Middle frontal gyrus (tissue), 1 donor: Measurements from ENCODE around the gene WWP2.

ENCODE experiments used
- DNase-seq: peaks from one replicate; pipeline ENCODE4 v3.0.0-alpha.2; 2015; ENCODE audit warnings: low spot score; ENCODE audit errors: extremely low spot score

The WWP2 gene

DNA sequence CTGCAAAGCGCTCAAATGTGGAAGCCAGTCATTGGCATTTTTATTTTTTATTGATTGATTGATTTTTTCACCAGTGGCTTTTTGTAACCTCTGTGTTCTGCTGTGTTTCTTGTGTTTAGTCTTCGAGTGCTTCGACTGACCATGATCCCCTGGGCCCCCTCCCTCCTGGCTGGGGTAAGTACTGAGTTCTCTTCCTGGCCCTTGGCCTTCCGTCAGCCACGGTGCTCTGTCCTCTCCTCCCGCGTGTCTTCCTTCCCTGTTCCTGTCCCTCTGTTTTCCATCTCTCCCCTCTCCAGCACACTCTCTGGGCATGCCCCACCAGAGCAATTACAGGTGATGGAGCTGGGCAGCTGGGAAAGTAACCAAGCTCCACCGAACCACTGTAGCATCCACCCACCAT, 163.2 kb downstream of the WWP2 start:
- DNase-seq, result no peak

DNA sequence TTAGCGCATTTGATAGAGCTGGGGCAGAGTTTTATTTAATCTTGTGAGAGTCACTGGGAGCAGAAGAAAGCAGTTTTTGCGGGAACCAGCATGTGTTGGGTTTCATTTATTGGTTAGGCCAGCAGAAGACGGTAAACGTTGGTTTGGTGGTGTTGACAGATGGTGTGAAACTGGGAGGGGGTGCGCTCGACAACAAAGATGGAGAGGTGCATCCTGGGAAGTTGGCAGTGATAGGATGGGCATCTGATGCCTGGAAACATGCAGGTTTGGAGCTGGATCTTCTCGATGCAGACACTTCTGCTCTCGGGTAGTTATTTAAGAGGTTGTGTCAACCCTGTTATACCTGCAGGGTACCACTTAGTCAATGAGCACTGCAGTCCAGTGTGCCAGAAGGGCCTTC, 164.1 kb downstream of the WWP2 start:
- no peak for DNase-seq

DNA sequence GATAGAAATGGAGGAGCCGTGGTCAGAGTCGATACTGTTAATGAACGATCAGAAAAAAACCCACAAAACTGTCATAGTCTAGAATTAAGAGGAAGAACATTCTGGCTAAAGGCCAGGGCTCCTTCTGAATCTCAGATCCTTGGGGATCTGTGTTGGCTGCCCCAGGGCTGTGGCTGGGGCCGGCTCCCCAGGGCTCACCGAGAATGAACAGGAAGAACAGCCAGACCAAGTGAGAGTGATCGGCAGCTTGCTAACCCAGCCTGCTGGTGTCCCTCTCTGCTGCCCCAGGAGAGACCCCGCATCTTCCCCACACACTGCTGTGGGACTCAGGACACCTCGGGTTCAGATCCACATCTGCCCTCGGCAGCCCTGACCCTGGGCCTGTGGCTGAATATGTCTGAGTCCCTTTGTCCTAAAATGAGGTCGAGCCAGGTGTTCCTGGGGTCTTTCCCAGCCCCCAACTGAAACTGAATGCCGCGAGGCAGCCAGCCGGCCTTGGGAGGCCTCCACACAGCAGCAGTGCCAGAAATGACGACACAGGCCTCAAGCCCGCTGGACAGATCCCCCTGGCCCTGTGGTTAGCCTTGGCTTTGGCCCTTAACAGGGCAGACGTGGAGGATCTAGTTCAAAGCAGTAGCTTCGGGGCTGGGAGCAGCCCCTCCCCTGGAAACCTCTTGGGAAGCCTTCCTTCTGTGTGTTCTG, 165.1 kb downstream of the WWP2 start:
- DNase-seq, result no peak

DNA sequence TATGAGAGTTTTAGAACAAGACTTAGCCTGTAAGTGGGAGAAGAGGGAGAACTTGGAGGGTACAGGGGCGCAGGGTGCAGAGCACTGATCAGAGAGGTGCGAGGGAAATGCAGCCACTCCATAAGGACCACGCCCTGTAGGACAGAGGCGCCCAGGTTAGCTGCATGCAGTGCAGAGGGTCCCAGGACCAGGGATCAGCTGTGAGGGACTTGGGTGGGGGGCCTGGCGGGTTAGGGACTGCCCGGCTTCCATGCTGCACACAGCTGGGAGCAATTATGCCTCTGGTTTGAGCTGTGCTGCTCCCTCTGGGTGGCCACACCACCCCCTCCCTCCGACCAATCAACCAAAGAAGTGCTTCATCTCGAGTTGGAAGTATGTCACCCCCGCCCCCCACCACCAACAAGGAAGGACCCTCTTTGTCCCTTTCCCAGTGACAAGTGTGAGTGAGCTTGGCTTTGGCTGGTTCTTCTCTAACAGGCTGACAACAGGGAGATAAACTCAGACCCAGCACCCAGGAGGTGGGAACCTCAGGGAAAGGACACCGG, 166.8 kb downstream of the WWP2 start:
- DNase-seq, result no peak

DNA sequence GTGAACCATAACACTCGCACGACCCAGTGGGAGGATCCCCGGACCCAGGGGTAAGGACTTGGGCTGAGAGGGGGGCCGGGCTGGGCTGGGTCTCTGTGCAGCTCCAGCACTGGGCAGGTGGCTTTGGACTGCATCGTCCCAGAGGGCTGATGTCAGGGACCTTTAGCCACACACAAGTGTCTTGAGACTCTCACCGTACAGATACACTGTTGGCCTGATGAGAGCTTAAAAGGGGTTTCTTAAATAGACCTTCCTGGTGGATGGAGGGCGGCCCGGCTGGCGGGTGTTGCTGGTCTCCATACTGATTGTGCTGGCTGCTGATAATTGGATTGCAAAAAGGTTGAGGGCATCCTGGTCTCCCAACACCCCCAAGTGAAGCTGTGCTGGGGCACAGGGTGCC, 167.3 kb downstream of the WWP2 start:
- DNase-seq, result no peak

DNA sequence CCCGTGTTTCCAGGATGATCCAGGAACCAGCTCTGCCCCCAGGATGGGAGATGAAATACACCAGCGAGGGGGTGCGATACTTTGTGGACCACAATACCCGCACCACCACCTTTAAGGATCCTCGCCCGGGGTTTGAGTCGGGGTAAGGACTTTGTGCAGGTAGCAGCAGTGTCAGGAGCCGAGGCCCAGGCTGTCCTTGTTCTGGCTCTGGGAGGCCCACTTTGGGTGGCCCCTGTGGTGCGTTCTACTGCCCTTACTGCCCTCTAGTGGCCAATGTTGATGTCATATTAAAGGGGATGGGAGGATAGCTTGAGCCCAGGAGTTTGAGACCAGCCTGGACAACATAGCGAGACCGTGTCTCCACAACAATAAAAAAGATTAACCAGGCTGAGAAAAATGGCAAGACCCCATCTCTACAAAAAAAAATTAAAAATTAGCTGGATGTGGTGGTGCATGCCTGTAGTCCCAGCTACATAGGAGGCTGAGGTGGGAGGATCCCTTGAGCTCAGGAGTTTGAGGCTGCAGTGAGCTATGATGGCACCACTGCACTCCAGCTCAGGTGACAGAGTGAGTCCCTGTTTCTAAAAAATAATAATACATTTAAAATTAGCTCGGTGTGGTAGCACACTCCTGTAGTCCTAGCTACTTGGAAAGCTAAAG, 168.1 kb downstream of the WWP2 start:
- no peak for DNase-seq

DNA sequence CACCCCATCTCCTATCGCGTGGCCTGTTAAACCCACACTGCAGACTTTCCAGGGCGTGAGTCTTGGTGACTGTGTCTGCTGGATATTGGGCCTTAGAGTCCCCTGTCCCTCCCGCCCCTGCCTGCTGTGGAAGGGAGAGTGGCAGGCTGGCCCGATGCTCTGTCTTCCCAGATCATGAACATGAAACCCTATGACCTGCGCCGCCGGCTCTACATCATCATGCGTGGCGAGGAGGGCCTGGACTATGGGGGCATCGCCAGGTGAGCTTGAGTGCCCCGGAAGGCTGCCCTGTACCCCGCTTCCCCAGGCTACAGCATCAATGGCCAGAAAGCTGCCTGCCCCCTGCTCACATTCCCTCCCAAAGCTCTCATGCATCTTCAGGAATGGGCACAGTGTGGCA, 169.5 kb downstream of the WWP2 start:
- DNase-seq, result no peak

DNA sequence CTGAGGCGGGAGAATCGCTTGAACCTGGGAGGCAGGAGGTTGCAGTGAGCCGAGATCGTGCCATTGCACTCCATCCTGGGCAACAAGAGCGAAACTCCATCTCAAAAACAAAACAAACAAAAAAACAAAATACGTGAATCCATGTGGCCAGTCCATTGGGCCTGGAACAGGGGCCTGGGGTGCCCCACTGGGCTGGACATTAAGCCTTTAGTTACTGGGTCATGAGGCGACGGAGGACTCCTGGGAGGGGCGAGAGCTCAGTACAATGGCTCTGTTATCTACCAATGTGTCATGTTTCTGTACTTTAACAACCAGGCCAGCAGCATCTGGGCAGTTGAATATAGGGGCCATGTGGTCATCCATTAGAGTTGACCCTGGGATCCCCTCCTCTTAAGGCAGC, 170.1 kb downstream of the WWP2 start:
- no peak for DNase-seq

DNA sequence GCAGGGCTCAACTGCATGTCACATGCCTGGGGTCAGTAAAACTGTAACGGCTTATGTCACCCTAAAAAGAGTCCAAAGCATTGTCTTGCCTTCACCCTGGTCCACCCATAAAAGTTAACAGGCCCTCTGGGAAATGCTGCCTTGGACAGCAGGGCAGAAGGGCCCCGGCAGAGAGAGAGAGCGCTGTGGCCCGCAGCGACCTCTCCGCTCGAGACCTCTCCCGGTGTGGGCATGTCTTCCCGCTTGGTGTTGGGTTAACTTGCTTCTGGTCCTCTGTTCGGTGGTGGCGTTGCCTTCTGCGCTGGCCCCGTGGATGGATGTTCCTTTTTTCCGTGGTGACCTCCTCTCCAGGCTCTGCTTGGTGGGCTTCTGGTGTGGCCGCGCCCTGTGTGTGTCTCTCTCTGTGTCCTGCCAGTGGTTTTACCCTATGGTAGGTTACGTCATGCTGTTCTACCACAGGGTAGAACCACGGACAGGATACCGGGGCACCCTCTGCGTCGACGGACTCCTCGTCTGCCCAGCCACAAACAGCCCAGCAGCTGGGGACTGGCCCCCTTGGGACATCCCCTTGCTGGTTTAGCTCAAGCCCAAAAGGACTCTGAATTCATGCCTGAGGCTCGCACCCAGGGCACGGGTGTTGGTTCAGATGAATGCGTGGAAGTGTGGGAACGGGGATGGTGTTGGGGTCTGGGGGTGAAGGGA, 170.7 kb downstream of the WWP2 start:
- DNase-seq, result no peak

DNA sequence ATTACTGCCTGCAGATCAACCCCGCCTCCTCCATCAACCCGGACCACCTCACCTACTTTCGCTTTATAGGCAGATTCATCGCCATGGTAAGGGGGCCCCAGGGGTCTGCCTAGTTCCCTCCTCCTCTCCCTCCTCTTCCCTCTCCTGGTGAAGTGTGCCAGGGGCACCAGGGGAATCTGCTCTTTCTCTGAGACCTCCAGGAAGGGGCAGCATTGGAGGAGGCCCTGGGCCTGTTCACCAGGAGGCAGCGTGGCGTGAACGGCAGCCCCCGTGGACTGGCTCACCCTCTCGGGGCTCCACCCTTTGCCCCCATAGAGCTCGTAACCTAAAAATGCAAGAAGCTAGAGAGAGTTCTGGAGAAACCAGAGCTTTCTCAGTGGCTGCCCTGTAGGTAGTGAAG, 171.9 kb downstream of the WWP2 start:
- DNase-seq, result no peak

DNA sequence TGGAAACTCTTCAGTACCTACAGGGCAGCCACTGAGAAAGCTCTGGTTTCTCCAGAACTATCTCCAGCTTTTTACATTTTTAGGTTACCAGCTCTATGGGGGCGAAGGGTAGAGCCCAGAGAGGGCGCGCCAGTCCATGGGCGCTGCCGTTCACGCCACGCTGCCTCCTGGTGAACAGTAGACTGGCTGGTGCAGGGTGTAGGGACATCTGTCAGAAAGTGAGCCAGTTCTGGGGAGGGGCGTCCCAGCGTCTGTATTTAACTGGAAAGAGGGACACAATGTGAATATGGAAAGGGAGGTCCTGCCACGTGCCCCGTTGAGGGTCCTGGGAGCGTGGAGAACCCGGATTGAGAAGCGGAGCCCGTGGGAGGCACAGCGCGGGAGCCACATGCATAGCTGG, 172.6 kb downstream of the WWP2 start:
- no peak for DNase-seq

DNA sequence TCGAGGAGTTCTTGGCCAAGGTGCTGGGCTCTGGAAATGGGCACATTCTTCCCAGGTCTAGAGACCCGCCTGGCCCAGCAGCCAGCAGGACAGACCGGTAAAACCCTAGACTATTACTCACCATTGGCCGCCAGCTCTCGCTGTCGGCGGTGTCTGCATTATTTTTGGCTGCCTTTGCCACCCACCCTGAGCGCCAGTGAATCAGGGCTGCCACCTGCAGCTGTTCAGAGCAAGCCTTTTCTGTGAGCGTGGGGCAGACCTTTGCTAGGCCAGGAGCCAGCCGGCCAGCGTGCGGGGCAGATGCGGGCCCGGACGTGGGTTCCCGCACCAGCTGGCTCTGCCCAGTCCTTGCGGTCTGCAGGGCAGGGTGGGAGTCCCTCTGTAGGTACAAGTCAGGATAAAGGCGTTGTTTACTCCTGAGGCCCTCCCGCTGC, 173.2 kb downstream of the WWP2 start:
- no peak for DNase-seq

DNA sequence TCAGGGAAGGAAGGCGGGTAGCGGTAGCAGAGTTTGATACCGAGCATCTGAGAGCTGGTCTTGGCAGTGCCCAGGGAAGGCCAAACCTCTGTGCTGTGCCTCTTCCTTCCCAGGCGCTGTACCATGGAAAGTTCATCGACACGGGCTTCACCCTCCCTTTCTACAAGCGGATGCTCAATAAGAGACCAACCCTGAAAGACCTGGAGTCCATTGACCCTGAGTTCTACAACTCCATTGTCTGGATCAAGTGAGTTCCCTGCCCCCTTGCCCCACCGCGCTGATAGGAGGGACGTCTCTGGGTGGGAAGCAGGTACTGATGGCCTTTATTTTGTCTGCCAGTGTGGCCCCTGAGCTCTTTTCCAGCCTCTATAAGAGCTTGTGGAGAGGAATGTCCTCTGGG, 173.6 kb downstream of the WWP2 start:
- no peak for DNase-seq

DNA sequence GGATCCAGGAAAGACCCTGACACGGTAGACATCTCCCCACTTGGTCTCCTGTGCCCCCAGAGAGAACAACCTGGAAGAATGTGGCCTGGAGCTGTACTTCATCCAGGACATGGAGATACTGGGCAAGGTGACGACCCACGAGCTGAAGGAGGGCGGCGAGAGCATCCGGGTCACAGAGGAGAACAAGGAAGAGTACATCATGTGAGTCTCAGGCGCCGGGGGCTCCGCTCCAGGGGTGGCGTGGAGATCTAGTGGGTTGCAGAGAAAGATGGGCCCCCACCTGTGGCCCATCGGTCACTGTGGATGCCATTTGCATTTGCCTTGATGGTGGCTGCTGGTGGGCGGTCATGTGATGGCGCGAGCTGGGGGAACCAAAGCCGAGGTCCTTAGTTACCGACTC, 174.1 kb downstream of the WWP2 start:
- no peak for DNase-seq

DNA sequence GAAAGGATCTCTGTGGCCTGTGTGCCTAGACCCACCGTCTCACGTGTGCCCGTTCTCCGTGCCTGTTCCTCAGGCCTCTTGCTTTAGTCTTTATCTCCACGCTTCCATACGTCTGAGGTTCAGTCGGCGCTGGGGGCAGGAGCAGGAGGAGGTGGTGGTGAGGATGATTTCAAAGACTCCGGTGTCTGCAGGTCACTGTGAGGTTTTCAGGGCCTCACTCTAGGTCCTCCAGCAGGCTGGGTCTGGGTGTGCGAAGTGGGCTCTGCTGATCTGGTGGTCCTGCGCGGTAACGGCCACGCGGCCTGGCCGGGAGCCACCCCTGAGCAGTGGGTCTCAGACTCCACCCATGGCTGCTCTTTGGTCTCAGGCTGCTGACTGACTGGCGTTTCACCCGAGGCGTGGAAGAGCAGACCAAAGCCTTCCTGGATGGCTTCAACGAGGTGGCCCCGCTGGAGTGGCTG, 174.6 kb downstream of the WWP2 start:
- DNase-seq, result no peak

DNA sequence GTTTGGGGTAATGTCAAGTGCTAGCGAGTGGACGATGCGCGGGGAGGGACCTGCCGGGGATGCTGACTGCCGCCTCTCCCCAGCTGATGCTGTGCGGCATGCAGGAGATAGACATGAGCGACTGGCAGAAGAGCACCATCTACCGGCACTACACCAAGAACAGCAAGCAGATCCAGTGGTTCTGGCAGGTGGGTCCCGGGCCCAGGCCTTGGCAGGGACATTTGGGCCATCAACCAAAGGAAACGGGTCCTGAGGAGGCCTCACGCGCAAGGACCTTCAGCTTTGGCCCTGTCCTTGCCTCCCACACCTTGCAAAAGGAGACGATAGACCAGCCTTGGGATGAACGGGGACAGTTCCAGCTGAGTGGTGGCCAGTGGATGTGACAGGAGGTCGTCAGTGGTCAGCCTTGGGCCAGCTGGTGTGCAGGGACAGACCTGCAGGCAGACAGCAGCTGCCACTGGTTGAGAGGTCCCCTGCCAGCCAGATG, 175.4 kb downstream of the WWP2 start:
- DNase-seq, result no peak

DNA sequence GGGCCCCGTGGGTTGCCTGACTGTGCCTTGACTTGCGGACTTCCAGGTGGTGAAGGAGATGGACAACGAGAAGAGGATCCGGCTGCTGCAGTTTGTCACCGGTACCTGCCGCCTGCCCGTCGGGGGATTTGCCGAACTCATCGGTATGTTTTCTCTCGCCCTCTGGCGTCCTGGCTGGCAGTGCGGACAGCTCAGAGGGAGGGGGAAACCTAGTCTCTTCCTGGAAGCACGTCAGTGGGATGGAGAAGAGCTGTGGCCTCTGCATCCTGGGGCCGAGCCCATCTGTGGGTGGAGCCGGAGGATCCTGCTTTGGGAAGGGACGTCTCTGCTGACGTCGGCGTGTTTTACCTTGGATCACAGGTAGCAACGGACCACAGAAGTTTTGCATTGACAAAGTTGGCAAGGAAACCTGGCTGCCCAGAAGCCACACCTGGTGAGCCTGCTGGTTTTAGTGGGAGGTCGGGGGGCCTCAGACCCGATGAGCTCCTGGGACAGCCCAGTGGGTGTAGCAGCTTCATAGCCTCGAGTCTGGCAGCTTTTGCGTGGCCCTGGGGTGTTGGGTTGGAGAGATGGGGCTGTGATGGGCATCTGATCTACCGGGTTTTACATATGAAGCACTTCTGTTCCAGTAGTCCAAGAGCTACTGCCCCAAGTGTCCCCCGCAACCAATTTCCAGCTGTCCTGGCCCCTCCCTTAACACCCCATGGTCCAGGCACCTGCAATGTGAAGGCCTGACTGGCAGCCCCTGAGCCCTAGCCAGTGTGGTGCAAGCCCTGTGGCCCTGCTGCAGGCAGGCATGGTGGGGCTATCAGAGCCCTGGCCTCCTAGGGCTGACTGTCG, 177.1 kb downstream of the WWP2 start:
- no peak for DNase-seq

DNA sequence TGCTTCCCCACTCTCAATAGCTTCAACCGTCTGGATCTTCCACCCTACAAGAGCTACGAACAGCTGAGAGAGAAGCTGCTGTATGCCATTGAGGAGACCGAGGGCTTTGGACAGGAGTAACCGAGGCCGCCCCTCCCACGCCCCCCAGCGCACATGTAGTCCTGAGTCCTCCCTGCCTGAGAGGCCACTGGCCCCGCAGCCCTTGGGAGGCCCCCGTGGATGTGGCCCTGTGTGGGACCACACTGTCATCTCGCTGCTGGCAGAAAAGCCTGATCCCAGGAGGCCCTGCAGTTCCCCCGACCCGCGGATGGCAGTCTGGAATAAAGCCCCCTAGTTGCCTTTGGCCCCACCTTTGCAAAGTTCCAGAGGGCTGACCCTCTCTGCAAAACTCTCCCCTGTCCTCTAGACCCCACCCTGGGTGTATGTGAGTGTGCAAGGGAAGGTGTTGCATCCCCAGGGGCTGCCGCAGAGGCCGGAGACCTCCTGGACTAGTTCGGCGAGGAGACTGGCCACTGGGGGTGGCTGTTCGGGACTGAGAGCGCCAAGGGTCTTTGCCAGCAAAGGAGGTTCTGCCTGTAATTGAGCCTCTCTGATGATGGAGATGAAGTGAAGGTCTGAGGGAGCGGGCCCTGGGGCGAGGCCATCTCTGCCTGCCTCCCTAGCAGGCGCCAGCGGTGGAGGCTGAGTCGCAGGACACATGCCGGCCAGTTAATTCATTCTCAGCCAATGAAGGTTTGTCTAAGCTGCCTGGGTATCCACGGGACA, 177.9 kb downstream of the WWP2 start:
- no peak for DNase-seq

DNA sequence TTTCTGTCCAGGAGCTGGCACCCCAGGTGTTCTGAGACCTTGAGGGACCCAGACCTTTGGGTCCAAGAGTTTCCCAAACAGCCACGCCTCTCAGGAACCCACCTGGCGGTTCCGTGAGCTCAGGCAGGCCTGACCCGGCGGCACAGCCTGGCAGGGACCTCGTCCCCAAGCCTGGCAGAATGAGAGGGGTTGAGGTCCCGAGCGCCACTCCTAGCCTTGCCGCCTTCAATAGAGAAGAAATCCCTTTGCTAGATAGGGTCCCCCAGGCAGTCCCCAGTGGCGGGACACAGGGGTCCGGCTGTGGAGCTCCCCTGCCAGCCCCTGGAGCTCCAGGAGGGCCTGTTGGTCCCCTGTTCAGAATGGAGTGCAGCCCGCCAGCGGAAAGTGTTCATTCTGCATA, 178.5 kb downstream of the WWP2 start:
- DNase-seq, result no peak

DNA sequence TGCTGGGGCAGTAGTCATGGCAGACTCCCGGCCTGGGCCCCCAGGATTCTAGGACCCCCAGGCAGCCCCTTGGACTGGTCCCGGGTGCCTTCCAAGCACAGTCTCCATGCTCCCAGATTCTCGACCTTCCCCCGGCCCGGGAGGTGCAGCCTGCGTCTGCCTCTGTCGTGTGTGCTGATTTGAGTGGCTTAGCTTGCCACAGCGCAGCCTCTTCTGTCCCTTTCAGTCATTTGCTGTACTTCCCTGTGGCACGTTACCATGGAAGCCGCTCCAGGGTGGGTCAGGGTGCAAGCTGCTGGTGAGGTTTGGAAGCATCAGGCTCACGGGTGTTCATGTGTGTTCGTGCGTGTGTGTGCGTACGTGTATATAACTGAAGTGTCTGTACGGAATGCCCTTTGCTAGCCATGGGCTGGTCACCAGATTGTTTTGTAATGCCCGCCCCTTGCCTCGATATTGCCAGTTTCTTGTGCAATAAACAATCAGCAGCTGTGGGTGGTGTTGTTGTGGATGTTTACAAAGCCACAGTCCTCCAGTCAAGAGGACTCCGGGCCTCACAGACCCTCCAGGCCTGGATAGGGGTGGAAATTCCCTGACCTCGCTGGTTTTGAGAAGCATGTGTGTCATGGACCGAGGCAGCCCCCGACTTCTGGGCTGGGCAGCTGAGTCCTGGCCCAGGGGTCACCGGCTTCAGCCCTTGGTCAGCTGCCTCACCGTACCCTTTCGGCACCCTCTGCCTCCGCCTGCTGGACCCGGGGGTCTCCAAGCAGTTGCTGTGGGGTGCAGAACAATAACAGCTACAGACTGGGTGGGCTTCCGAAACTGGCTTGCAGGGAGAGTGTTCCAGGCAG, 179.3 kb downstream of the WWP2 start:
- DNase-seq, result no peak
